Transverse colon (tissue), 4 donors: ENCODE measurements around the gene B9D1.

Experiments used
- EP300 ChIP-seq: sonication (generic); formaldehyde crosslinking; IDR thresholded peaks from one replicate; pipeline ENCODE4 v1.6.1; 2017; ENCODE audit warnings: antibody characterized with exemption, low read depth
- POLR2A ChIP-seq: fragments of 450-650 bp; IDR thresholded peaks from one replicate; pipeline ENCODE4 v1.6.1; 2016; ENCODE audit warnings: antibody characterized with exemption, mild to moderate bottlenecking, moderate library complexity
- POLR2AphosphoS5 ChIP-seq, 3 donors: sonication (generic); formaldehyde crosslinking; IDR thresholded peaks; one replicate each; pipeline ENCODE4 v1.6.1; 2016; ENCODE audit warnings: antibody characterized with exemption in 3 of 3
- TF ChIP-seq, protein P1 (sequence below), 5 experiments: fragments of 200-600 bp in 3 of 5; fragments of 450-650 bp in 2 of 5; sonication (generic) in 3 of 5; IDR thresholded peaks; 1 replicate in 2 of 5; 2 replicates in 3 of 5; pipeline ENCODE4 v1.5.1; 2016 to 2017; ENCODE audit warnings: antibody characterized with exemption in 5 of 5, inconsistent platforms in 3 of 5, mild to moderate bottlenecking in 2 of 5, moderate library complexity in 1 of 5

DNA sequence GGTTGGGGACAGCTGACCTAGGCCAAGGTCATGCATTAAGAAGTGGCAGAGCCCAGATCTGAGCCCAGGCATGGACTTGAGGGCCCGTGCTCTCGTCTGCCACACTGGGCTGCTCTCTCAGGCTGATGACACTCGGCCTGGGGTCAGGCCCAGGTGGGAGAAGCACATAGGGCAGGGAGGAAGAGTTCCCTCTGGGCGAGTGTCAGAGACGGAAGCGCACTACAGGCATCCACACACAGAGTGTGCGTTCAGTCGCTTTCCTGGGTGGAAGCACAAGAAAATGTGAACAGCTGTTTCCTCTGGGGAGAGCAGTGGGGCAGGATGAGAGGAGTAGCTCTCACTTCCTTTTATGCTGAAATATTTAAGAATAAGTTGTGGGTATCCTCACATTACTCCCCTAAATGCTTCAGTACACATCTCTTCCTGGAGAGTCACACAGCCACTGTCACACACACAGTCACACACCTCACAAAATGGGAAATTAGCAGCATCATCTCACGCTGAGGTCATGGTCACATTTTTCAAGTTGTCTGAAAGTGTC, 59.7 kb downstream of the B9D1 start:
- TF ChIP-seq, protein P1, sequence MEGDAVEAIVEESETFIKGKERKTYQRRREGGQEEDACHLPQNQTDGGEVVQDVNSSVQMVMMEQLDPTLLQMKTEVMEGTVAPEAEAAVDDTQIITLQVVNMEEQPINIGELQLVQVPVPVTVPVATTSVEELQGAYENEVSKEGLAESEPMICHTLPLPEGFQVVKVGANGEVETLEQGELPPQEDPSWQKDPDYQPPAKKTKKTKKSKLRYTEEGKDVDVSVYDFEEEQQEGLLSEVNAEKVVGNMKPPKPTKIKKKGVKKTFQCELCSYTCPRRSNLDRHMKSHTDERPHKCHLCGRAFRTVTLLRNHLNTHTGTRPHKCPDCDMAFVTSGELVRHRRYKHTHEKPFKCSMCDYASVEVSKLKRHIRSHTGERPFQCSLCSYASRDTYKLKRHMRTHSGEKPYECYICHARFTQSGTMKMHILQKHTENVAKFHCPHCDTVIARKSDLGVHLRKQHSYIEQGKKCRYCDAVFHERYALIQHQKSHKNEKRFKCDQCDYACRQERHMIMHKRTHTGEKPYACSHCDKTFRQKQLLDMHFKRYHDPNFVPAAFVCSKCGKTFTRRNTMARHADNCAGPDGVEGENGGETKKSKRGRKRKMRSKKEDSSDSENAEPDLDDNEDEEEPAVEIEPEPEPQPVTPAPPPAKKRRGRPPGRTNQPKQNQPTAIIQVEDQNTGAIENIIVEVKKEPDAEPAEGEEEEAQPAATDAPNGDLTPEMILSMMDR (IDR thresholded peaks at IDR 0.05): no peak
- TF ChIP-seq POLR2AphosphoS5 (IDR thresholded peaks at IDR 0.05): no peak
- TF ChIP-seq POLR2A: no peak
- no peak for TF ChIP-seq EP300
